Measurements from ENCODE around the gene ATP5F1A.
A peak's percentile ranks its signal among the peaks of the same experiment; 100 is the strongest.

Gene ATP5F1A

GRCh38 chr18:46042571-46043123 is 55.4 kb downstream of the ATP5F1A start:
- DNase-seq: peak; percentile 47 to 57

GRCh38 chr18:46040747-46041104 is 57.4 kb downstream of the ATP5F1A start:
- DNase-seq: no peak

- DNase-seq: no peak
Observed at GRCh38 chr18:46040033-46040746, 57.9 kb downstream of the ATP5F1A start.

GRCh38 chr18:46037512-46038305 is 60.4 kb downstream of the ATP5F1A start:
- DNase-seq: no peak

- no peak for DNase-seq
Observed at GRCh38 chr18:46035696-46036680, 62.1 kb downstream of the ATP5F1A start.

GRCh38 chr18:46034230-46034629 is 63.9 kb downstream of the ATP5F1A start:
- no peak for DNase-seq

GRCh38 chr18:46031741-46032140 is 66.4 kb downstream of the ATP5F1A start:
- no peak for DNase-seq

Data from AML-193 (cell line).